HEK293T (cell line): ENCODE data around the gene HDAC6.

Experiments used
- BHLHE40 ChIP-seq: fragments of 450-650 bp; IDR thresholded peaks from 2 replicates; pipeline ENCODE4 v1.6.1; 2016; ENCODE audit warnings: mild to moderate bottlenecking, moderate library complexity, borderline replicate concordance
- ELF4 ChIP-seq: fragments of 450-650 bp; IDR thresholded peaks from 2 replicates; pipeline ENCODE4 v1.6.1; 2017; ENCODE audit warnings: antibody characterized with exemption
- FOXA1 ChIP-seq: fragments of 450-650 bp; IDR thresholded peaks from 2 replicates; pipeline ENCODE4 v1.6.1; 2016; ENCODE audit warnings: mild to moderate bottlenecking
- FOXK2 ChIP-seq: fragments of 450-650 bp; IDR thresholded peaks from 2 replicates; pipeline ENCODE4 v1.6.1; 2016; ENCODE audit warnings: mild to moderate bottlenecking
- FOXM1 ChIP-seq: fragments of 450-650 bp; IDR thresholded peaks from 2 replicates; pipeline ENCODE4 v1.6.1; 2017; ENCODE audit warnings: mild to moderate bottlenecking, borderline replicate concordance
- HDGF ChIP-seq: fragments of 450-650 bp; IDR thresholded peaks from 2 replicates; pipeline ENCODE4 v1.6.1; 2017; ENCODE audit warnings: antibody characterized with exemption, borderline replicate concordance
- LEF1 ChIP-seq: fragments of 450-650 bp; IDR thresholded peaks from 2 replicates; pipeline ENCODE4 v1.6.1; 2017; ENCODE audit warnings: mild to moderate bottlenecking, borderline replicate concordance
- NFRKB ChIP-seq: fragments of 450-650 bp; IDR thresholded peaks from 2 replicates; pipeline ENCODE4 v1.6.1; 2016; ENCODE audit warnings: mild to moderate bottlenecking, moderate library complexity
- SP1 ChIP-seq: fragments of 450-650 bp; IDR thresholded peaks from 2 replicates; pipeline ENCODE4 v1.6.1; 2017
- SUZ12 ChIP-seq: fragments of 450-650 bp; IDR thresholded peaks from 2 replicates; pipeline ENCODE4 v1.6.1; 2016; ENCODE audit warnings: mild to moderate bottlenecking
- TARDBP ChIP-seq: fragments of 450-650 bp; IDR thresholded peaks from 2 replicates; pipeline ENCODE4 v1.6.1; 2016
- ZNF384 ChIP-seq: fragments of 450-650 bp; IDR thresholded peaks from 2 replicates; pipeline ENCODE4 v1.6.1; 2016
- TF ChIP-seq, protein P1 (sequence below): fragments of 450-650 bp; IDR thresholded peaks from 2 replicates; pipeline ENCODE4 v1.6.1; 2016

DNA sequence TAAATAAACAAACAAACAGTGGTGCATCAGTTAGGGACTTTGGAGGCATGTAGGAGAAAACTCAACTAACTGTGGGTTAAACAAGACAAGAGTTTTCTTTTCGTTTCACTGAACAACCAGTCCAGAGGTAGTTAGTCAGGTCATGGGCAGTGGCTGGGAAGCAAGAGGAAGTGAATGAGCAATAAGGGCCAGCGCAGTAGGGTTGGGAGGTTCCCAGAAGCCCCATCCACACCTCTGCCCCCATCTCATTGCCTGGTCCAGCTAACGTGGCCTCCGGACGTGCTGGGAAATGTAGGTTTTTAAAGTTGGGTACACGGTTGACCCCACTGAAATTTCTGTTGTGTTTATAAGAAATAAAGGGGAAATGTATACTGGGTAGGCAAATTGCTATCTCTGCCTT is 31.6 kb upstream of the HDAC6 start:
- TF ChIP-seq BHLHE40 (no peak), TARDBP (no peak), FOXA1 (no peak), SUZ12 (no peak), NFRKB (no peak), ZNF384 (no peak), FOXM1 (no peak), FOXK2 (no peak), SP1 (no peak), ELF4 (no peak), LEF1 (no peak), HDGF (no peak)
- TF ChIP-seq, protein P1, sequence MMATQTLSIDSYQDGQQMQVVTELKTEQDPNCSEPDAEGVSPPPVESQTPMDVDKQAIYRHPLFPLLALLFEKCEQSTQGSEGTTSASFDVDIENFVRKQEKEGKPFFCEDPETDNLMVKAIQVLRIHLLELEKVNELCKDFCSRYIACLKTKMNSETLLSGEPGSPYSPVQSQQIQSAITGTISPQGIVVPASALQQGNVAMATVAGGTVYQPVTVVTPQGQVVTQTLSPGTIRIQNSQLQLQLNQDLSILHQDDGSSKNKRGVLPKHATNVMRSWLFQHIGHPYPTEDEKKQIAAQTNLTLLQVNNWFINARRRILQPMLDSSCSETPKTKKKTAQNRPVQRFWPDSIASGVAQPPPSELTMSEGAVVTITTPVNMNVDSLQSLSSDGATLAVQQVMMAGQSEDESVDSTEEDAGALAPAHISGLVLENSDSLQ, result no peak
